Keratinocyte (primary cell): ENCODE measurements around the gene ETF1. TPM values are rescaled to one million over a fixed set of nuclear protein-coding genes. Genes with fewer than 3 reads are reported as not detected.

ENCODE experiments used
- DNase-seq: peaks from one replicate; pipeline ENCODE4 v3.0.0-alpha.2; 2011; ENCODE audit warnings: low read depth, missing footprints, low spot score
- FAIRE-seq: peaks from 2 replicates; lab custom pipeline; 2011; peaks lifted over from hg19 to GRCh38; lab: Jason Lieb, UNC
- H2AFZ ChIP-seq: 2 replicates; pipeline ENCODE4 v1.6.0; 2012; ENCODE audit warnings: low read length, control low read depth, inconsistent platforms; ENCODE audit not compliant: control insufficient read depth
- H3K27ac ChIP-seq: 2 replicates; pipeline ENCODE4 v1.5.1; 2011; ENCODE audit warnings: low read length; ENCODE audit not compliant: control insufficient read depth, insufficient read depth
- H3K27me3 ChIP-seq: 3 replicates; pipeline ENCODE4 v1.6.0; 2011; ENCODE audit warnings: low read length; ENCODE audit not compliant: control insufficient read depth, insufficient read depth; ENCODE audit errors: extremely low read depth
- H3K36me3 ChIP-seq, 2 experiments: 2 replicates in 1 of 2; 3 replicates in 1 of 2; pipeline ENCODE4 v1.5.1; 2011; ENCODE audit warnings: low read length in 2 of 2, mild to moderate bottlenecking in 1 of 2; ENCODE audit not compliant: control insufficient read depth in 2 of 2, insufficient read depth in 2 of 2; ENCODE audit errors: extremely low read depth in 1 of 2
- H3K4me1 ChIP-seq: 3 replicates; pipeline ENCODE4 v1.5.1; 2011; ENCODE audit warnings: low read length; ENCODE audit not compliant: control insufficient read depth, insufficient read depth; ENCODE audit errors: extremely low read depth
- H3K4me2 ChIP-seq: 3 replicates; pipeline ENCODE4 v1.6.0; 2011; ENCODE audit warnings: low read depth, low read length; ENCODE audit not compliant: control insufficient read depth, insufficient read depth; ENCODE audit errors: extremely low read depth
- H3K4me3 ChIP-seq, 3 experiments: fragments of 200-600 bp in 1 of 3; sonication (generic) in 1 of 3; 2 replicates in 2 of 3; 3 replicates in 1 of 3; pipeline ENCODE4 v1.5.1; 2011 to 2016; ENCODE audit warnings: low read length in 3 of 3, mild to moderate bottlenecking in 3 of 3, control low read depth in 2 of 3, inconsistent platforms in 1 of 3, low read depth in 1 of 3, mixed read lengths in 1 of 3, mixed run types in 1 of 3, moderate library complexity in 1 of 3; ENCODE audit not compliant: control insufficient read depth in 2 of 3, insufficient read depth in 2 of 3; ENCODE audit errors: extremely low read depth in 1 of 3
- H3K79me2 ChIP-seq: 2 replicates; pipeline ENCODE4 v1.6.0; 2012; ENCODE audit warnings: low read length; ENCODE audit not compliant: control insufficient read depth, insufficient read depth
- H3K9ac ChIP-seq: 3 replicates; pipeline ENCODE4 v1.6.0; 2011; ENCODE audit warnings: low read length; ENCODE audit not compliant: control insufficient read depth, insufficient read depth; ENCODE audit errors: extremely low read depth
- H3K9me1 ChIP-seq: 3 replicates; pipeline ENCODE4 v1.6.0; 2011; ENCODE audit warnings: low read length; ENCODE audit not compliant: control insufficient read depth, insufficient read depth; ENCODE audit errors: extremely low read depth
- H3K9me3 ChIP-seq: 2 replicates; pipeline ENCODE4 v1.5.1; 2012; ENCODE audit warnings: low read depth, low read length; ENCODE audit not compliant: control insufficient read depth
- H4K20me1 ChIP-seq: 3 replicates; pipeline ENCODE4 v1.6.0; 2011; ENCODE audit warnings: low read length; ENCODE audit not compliant: control insufficient read depth, insufficient read depth; ENCODE audit errors: extremely low read depth
- EZH2 ChIP-seq: IDR thresholded peaks from one replicate; pipeline ENCODE4 v1.6.1; 2012; ENCODE audit warnings: inconsistent platforms, mild to moderate bottlenecking, low read length, moderate library complexity
- dilution Hi-C: fragments of 300-500 bp; cut with MboI; formaldehyde crosslinking; loops from one replicate; pipeline ENCODE4 v1.7.0; 2020; ENCODE audit warnings: low sequenced_read_pairs; ENCODE audit not compliant: extremely low pct_ligation_motif_present
- polyA plus RNA-seq, 5 experiments: library from polyadenylated mRNA; depleted of rRNA in 3 of 5; stranded (reverse) in 3 of 5; stranded (forward) in 1 of 5; unstranded in 1 of 5; fragments of >200 nt; gene quantifications; 1 replicate in 1 of 5; 2 replicates in 3 of 5; 3 replicates in 1 of 5; pipeline versions ENCODE4 v1.2.1 to v1.2.3, GENCODE V29; 2011 to 2012; ENCODE audit warnings: missing spikeins in 2 of 5, low read depth in 1 of 5, low replicate concordance in 1 of 5
- TF ChIP-seq, protein P1 (sequence below), 3 experiments: IDR thresholded peaks in 1 of 3; conservative IDR thresholded peaks in 1 of 3; optimal IDR thresholded peaks in 1 of 3; 2 replicates in 2 of 3; 3 replicates in 1 of 3; pipeline versions ENCODE3 to v1.5.1; 2011; ENCODE audit warnings: low read length in 3 of 3, mild to moderate bottlenecking in 3 of 3, moderate library complexity in 2 of 3, control low read depth in 1 of 3, inconsistent platforms in 1 of 3; ENCODE audit not compliant: insufficient read depth in 2 of 3; ENCODE audit errors: extremely low read depth in 1 of 3

Gene ETF1
- polyA plus RNA-seq, 1 donor (not counting 4 experiments of a cell fraction or from before 2014, with no cell fraction given), result 137 TPM

DNA sequence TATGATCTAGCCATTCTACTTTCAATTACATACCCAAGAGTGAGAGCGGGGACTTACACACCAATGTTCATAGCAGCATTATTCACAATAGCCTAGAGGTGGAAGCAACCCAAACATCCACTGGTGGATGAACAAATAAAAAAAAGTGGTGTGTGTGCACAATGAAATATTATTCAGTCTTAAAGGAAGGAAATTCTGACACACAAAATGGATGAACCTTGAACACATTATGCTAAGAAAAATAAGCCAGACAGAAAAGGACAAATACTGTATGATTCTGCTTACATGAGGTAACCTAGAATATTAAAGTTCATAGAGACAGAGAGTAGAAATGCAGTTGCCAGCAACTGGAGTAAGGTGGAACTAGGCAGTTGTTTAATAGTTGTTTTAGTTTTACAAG lies 22.1 kb downstream of the ETF1 start:
- Histone ChIP-seq H3K9me1 (no peaks in the 10 kb centered on the region), H3K9ac (no peak overlapping the region), H3K36me3 (peaks cover 16% of the 10 kb centered on the region in 2 experiments), H4K20me1 (peaks cover 6% of the 10 kb centered on the region), H3K27me3 (no peaks in the 10 kb centered on the region), H3K4me1 (no peaks in the 10 kb centered on the region), H2AFZ (no peak overlapping the region), H3K27ac (no peak overlapping the region), H3K9me3 (no peaks in the 10 kb centered on the region), H3K79me2 (peaks cover 82% of the 10 kb centered on the region), H3K4me2 (no peak overlapping the region), H3K4me3 (no peak overlapping the region)
- dilution Hi-C loops, result no loop called here
- TF ChIP-seq, protein P1, sequence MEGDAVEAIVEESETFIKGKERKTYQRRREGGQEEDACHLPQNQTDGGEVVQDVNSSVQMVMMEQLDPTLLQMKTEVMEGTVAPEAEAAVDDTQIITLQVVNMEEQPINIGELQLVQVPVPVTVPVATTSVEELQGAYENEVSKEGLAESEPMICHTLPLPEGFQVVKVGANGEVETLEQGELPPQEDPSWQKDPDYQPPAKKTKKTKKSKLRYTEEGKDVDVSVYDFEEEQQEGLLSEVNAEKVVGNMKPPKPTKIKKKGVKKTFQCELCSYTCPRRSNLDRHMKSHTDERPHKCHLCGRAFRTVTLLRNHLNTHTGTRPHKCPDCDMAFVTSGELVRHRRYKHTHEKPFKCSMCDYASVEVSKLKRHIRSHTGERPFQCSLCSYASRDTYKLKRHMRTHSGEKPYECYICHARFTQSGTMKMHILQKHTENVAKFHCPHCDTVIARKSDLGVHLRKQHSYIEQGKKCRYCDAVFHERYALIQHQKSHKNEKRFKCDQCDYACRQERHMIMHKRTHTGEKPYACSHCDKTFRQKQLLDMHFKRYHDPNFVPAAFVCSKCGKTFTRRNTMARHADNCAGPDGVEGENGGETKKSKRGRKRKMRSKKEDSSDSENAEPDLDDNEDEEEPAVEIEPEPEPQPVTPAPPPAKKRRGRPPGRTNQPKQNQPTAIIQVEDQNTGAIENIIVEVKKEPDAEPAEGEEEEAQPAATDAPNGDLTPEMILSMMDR (optimal IDR thresholded peaks at IDR 0.05 in 1 of 3, IDR thresholded peaks at IDR 0.05 in 1 of 3, conservative IDR thresholded peaks at IDR 0.05 in 1 of 3; ENCODE audit: extremely low read depth in 1 of 3, insufficient read depth in 2 of 3, low read length in 3 of 3), result no peak
- TF ChIP-seq EZH2, result no peak
- FAIRE-seq (no peak), DNase-seq (no peak)

DNA sequence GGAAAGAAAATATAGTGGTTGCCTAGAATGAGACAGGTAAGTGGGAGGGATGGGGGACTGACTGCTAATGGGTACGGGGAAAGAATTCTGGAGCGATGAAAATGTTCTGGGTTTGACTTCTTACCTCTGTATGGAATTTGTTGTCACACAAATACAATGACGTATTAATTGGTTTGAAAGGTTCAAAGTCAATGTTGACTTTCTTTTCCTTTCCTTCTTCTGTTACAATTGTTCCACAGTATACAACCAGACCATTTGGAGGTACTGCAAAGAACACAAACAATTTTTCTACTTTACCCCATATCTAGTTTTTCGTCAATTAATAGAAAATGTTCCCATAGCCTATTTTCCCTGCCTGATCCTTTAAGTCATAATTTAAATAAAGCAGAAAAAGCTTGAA lies 25.6 kb downstream of the ETF1 start:
- H3K36me3 ChIP-seq, result peaks cover 33 to 35% of the 10 kb centered on the region in 2 experiments
- H3K27me3 ChIP-seq, result no peaks in the 10 kb centered on the region
- FAIRE-seq (no peak), DNase-seq (no peak)
- H4K20me1 ChIP-seq, result peaks cover 3% of the 10 kb centered on the region
- dilution Hi-C loops, result no loop called here
- peaks cover 60% of the 10 kb centered on the region for H3K79me2 ChIP-seq
- no peaks in the 10 kb centered on the region for H3K9me3 ChIP-seq
- no peak overlapping the region for H3K4me3 ChIP-seq
- TF ChIP-seq, protein P1 (optimal IDR thresholded peaks at IDR 0.05 in 1 of 3, IDR thresholded peaks at IDR 0.05 in 1 of 3, conservative IDR thresholded peaks at IDR 0.05 in 1 of 3; ENCODE audit: extremely low read depth in 1 of 3, insufficient read depth in 2 of 3, low read length in 3 of 3), result no peak
- H2AFZ ChIP-seq, result no peak overlapping the region
- H3K27ac ChIP-seq, result no peak overlapping the region
- no peaks in the 10 kb centered on the region for H3K4me1 ChIP-seq
- no peaks in the 10 kb centered on the region for H3K9me1 ChIP-seq
- H3K9ac ChIP-seq, result no peak overlapping the region
- no peak overlapping the region for H3K4me2 ChIP-seq
